PC-9 (cell line): ENCODE measurements around the gene SP3. TPM values are rescaled to one million over a fixed set of nuclear protein-coding genes. Genes with fewer than 3 reads are reported as not detected.

Experiments
- BruUV-seq: library from RNA; stranded (reverse); fragments of 400-500 nt; replicated peaks from 2 replicates; lab custom pipeline; 2021; lab: Mats Ljungman, UMichigan
- CTCF ChIA-PET: fragments of 300-600 bp; sonication (Branson Sonifier 250); formaldehyde crosslinking; loops from one replicate; lab custom pipeline; 2022; ENCODE audit warnings: antibody characterized with exemption; lab: Charles Lee
- POLR2A ChIA-PET: fragments of 300-600 bp; sonication (Branson Sonifier 250); formaldehyde crosslinking; loops from one replicate; lab custom pipeline; 2022; ENCODE audit warnings: antibody characterized with exemption; ENCODE audit not compliant: unreplicated experiment; lab: Charles Lee
- DNase-seq, 2 experiments: peaks; one replicate each; pipeline versions ENCODE4 v3.0.0 to v3.0.0-alpha.2; 2015 to 2022; ENCODE audit warnings: mixed read lengths in 1 of 2
- H2AFZ ChIP-seq: fragments of 200-600 bp; sonication (generic); 2 replicates; pipeline ENCODE4 v1.8.1; 2017; ENCODE audit warnings: antibody characterized with exemption
- H3F3A ChIP-seq: fragments of 200-600 bp; sonication (generic); 2 replicates; pipeline ENCODE4 v1.8.1; 2017; ENCODE audit warnings: antibody characterized with exemption, mild to moderate bottlenecking, low read depth; ENCODE audit not compliant: insufficient read depth
- H3K27ac ChIP-seq: fragments of 200-600 bp; sonication (generic); 2 replicates; pipeline ENCODE4 v1.6.1; 2016; ENCODE audit warnings: mixed run types
- H3K27me3 ChIP-seq: fragments of 200-600 bp; sonication (generic); 2 replicates; pipeline ENCODE4 v1.6.1; 2016; ENCODE audit warnings: low read depth, mixed run types; ENCODE audit not compliant: insufficient read depth
- H3K36me3 ChIP-seq: fragments of 200-600 bp; sonication (generic); 2 replicates; pipeline ENCODE4 v1.6.1; 2016; ENCODE audit warnings: low read depth, mixed run types
- H3K4me1 ChIP-seq: fragments of 200-600 bp; sonication (generic); replicated peaks from 2 replicates; pipeline ENCODE4 v1.6.1; 2016; ENCODE audit warnings: mixed run types; ENCODE audit not compliant: insufficient read depth
- H3K4me2 ChIP-seq: fragments of 200-600 bp; sonication (generic); 2 replicates; pipeline ENCODE4 v1.6.1; 2017; ENCODE audit warnings: mixed run types
- H3K4me3 ChIP-seq: fragments of 200-600 bp; sonication (generic); 2 replicates; pipeline ENCODE4 v1.6.1; 2016; ENCODE audit warnings: mixed run types
- H3K79me2 ChIP-seq: fragments of 200-600 bp; sonication (generic); 2 replicates; pipeline ENCODE4 v1.6.1; 2017; ENCODE audit warnings: low read depth, mixed run types
- H3K9me2 ChIP-seq: fragments of 200-600 bp; sonication (generic); 2 replicates; pipeline ENCODE4 v1.8.1; 2017; ENCODE audit warnings: mild to moderate bottlenecking; ENCODE audit not compliant: insufficient read depth
- H3K9me3 ChIP-seq: fragments of 200-600 bp; sonication (generic); 2 replicates; pipeline ENCODE4 v1.8.1; 2016; ENCODE audit warnings: low read depth; ENCODE audit not compliant: insufficient read depth
- H4K20me1 ChIP-seq: fragments of 200-600 bp; sonication (generic); 2 replicates; pipeline ENCODE4 v1.8.1; 2017; ENCODE audit not compliant: insufficient read depth
- CTCF ChIP-seq: fragments of 200-600 bp; sonication (generic); conservative IDR thresholded peaks from 2 replicates; pipeline ENCODE4 v1.6.1; 2017; ENCODE audit warnings: mixed run types, antibody characterized with exemption, mild to moderate bottlenecking, moderate library complexity
- EZH2 ChIP-seq: fragments of 200-600 bp; sonication (generic); IDR thresholded peaks from 2 replicates; pipeline ENCODE4 v1.8.0; 2017; ENCODE audit warnings: antibody characterized with exemption, low read depth
- intact Hi-C: fragments of 100-400 bp; cut with micrococcal nuclease; formaldehyde crosslinking; loops from one replicate; pipeline ENCODE4 v1.10.0; 2022; ENCODE audit not compliant: unreplicated experiment
- total RNA-seq: library from RNA; stranded (reverse); gene quantifications from 2 replicates; pipeline ENCODE4 v1.2.3, GENCODE V29; 2021

SP3 gene
- total RNA-seq, 1 experiment from 2014 or later, result 127 TPM

- H2AFZ ChIP-seq, result no peak overlapping the region
- TF ChIP-seq CTCF (no peak), EZH2 (no peak)
- H3K9me3 ChIP-seq, result no peaks in the 10 kb centered on the region; the same call in 1 of the 2 replicates
- H3K4me1 ChIP-seq, result peaks cover 7% of the 10 kb centered on the region
- peaks cover 42% of the 10 kb centered on the region for H4K20me1 ChIP-seq
- ChIA-PET POLR2A (interaction anchor here (0.6 kb wide), 1 partner anchor 72 kb away, joined by 5 read pairs; no protein-coding TSS in a partner anchor), CTCF (no interaction called here)
- H3K36me3 ChIP-seq, result peaks cover 76% of the 10 kb centered on the region
- no TSS peak for BruUV-seq
- H3F3A ChIP-seq, result peaks cover under 1% of the 10 kb centered on the region; the same call in 1 of the 2 replicates
- peaks cover 100% of the 10 kb centered on the region for H3K79me2 ChIP-seq
- no peaks in the 10 kb centered on the region for H3K9me2 ChIP-seq
- H3K4me2 ChIP-seq, result no peak overlapping the region
- H3K27me3 ChIP-seq, result no peaks in the 10 kb centered on the region
- no peak for DNase-seq
- no peak overlapping the region for H3K27ac ChIP-seq
- no peak overlapping the region for H3K4me3 ChIP-seq
- intact Hi-C loops, result no loop called here
Measured at GRCh38 chr2:173955867-173956266, 9.3 kb downstream of the SP3 start.

GRCh38 chr2:173955004-173955403 lies 10.2 kb downstream of the SP3 start:
- H3K9me3 ChIP-seq, result no peaks in the 10 kb centered on the region
- intact Hi-C loops, result no loop called here
- no peaks in the 10 kb centered on the region for H3K9me2 ChIP-seq
- ChIA-PET CTCF (no interaction called here), POLR2A (no interaction called here)
- H3K27ac ChIP-seq, result no peak overlapping the region
- H3K27me3 ChIP-seq, result no peaks in the 10 kb centered on the region
- H2AFZ ChIP-seq, result no peak overlapping the region
- H3K4me3 ChIP-seq, result no peak overlapping the region
- H3K4me1 ChIP-seq, result peaks cover under 1% of the 10 kb centered on the region; the same call in 1 of the 2 replicates
- H4K20me1 ChIP-seq, result peaks cover 42% of the 10 kb centered on the region
- H3K79me2 ChIP-seq, result peaks cover 100% of the 10 kb centered on the region
- BruUV-seq, result no TSS peak
- H3K36me3 ChIP-seq, result peaks cover 78% of the 10 kb centered on the region
- no peak overlapping the region for H3K4me2 ChIP-seq
- no peak for DNase-seq
- TF ChIP-seq CTCF (no peak; the same call in 1 of the 2 replicates), EZH2 (no peak)
- H3F3A ChIP-seq, result peaks cover 3% of the 10 kb centered on the region; the same call in 1 of the 2 replicates

GRCh38 chr2:173953047-173953424 lies 12.1 kb downstream of the SP3 start:
- no peak overlapping the region for H2AFZ ChIP-seq
- TF ChIP-seq EZH2, result no peak
- ChIA-PET POLR2A (no interaction called here), CTCF (no interaction called here)
- no peak for DNase-seq
- H3K27me3 ChIP-seq, result no peaks in the 10 kb centered on the region
- H4K20me1 ChIP-seq, result peaks cover 44% of the 10 kb centered on the region
- peaks cover 93% of the 10 kb centered on the region for H3K36me3 ChIP-seq
- H3K79me2 ChIP-seq, result peaks cover 100% of the 10 kb centered on the region
- no TSS peak for BruUV-seq
- no peaks in the 10 kb centered on the region for H3K9me3 ChIP-seq
- no peak overlapping the region for H3K4me2 ChIP-seq
- H3K4me1 ChIP-seq, result no peaks in the 10 kb centered on the region
- no peaks in the 10 kb centered on the region for H3K9me2 ChIP-seq
- no peak overlapping the region for H3K4me3 ChIP-seq
- H3F3A ChIP-seq, result peaks cover 7% of the 10 kb centered on the region; the same call in 1 of the 2 replicates
- no peak overlapping the region for H3K27ac ChIP-seq
- intact Hi-C loops, result no loop called here
